H1 (cell line): ENCODE measurements around the gene KIF13A. TPM values are rescaled to one million over a fixed set of nuclear protein-coding genes. Genes with fewer than 3 reads are reported as not detected.
A peak's percentile ranks its signal among the peaks of the same experiment; 100 is the strongest.

Source experiments
- CTCF ChIA-PET: fragments of 300-600 bp; sonication (Branson Sonifier 250); formaldehyde crosslinking; loops from one replicate; lab custom pipeline; 2021; ENCODE audit not compliant: partially characterized antibody; lab: Charles Lee
- POLR2A ChIA-PET: fragments of 300-600 bp; sonication (Branson Sonifier 250); formaldehyde crosslinking; loops from one replicate; lab custom pipeline; 2021; ENCODE audit warnings: inconsistent platforms; ENCODE audit not compliant: partially characterized antibody; lab: Charles Lee
- DNase-seq, 2 experiments: peaks; one replicate each; pipeline versions ENCODE4 v3.0.0 to v3.0.0-alpha.2; 2010 to 2022; ENCODE audit warnings: low spot score in 2 of 2, low read depth in 1 of 2, mixed read lengths in 1 of 2
- FAIRE-seq: peaks from 2 replicates; lab custom pipeline; 2011; peaks lifted over from hg19 to GRCh38; lab: Jason Lieb, UNC
- H2AFZ ChIP-seq: 2 replicates; pipeline ENCODE4 v1.8.1; 2012; ENCODE audit warnings: low read length, inconsistent platforms
- H2AK5ac ChIP-seq: 2 replicates; pipeline ENCODE4 v1.6.1; 2013; ENCODE audit warnings: low read depth, low read length
- H2BK120ac ChIP-seq: replicated peaks from 2 replicates; pipeline ENCODE3; 2013; ENCODE audit warnings: low read depth, low read length, inconsistent platforms
- H2BK12ac ChIP-seq: 2 replicates; pipeline ENCODE4 v1.6.1; 2013; ENCODE audit warnings: low read depth, low read length
- H2BK15ac ChIP-seq: 2 replicates; pipeline ENCODE4 v1.6.1; 2013; ENCODE audit warnings: low read length
- H2BK20ac ChIP-seq: 2 replicates; pipeline ENCODE4 v1.6.1; 2013; ENCODE audit warnings: low read length
- H2BK5ac ChIP-seq: 2 replicates; pipeline ENCODE4 v1.6.1; 2013; ENCODE audit warnings: low read depth, low read length
- H3K14ac ChIP-seq: 2 replicates; pipeline ENCODE4 v1.6.1; 2013; ENCODE audit warnings: inconsistent platforms; ENCODE audit not compliant: insufficient read length
- H3K18ac ChIP-seq: 2 replicates; pipeline ENCODE4 v1.6.1; 2013; ENCODE audit warnings: low read length; ENCODE audit errors: extremely low read depth
- H3K23ac ChIP-seq: 2 replicates; pipeline ENCODE4 v1.6.1; 2013; ENCODE audit warnings: inconsistent platforms; ENCODE audit not compliant: insufficient read length
- H3K23me2 ChIP-seq: 2 replicates; pipeline ENCODE4 v1.6.1; 2013; ENCODE audit warnings: low read depth, low read length
- H3K27ac ChIP-seq: 2 replicates; pipeline ENCODE4 v1.6.1; 2011; ENCODE audit warnings: low read depth, low read length, inconsistent platforms
- H3K27me3 ChIP-seq, 4 experiments: replicated peaks in 1 of 4; 1 replicate in 1 of 4; 2 replicates in 3 of 4; pipeline versions ENCODE4 v1.6.1 to v1.8.1; 2011 to 2013; ENCODE audit warnings: low read length in 3 of 4, mild to moderate bottlenecking in 3 of 4, inconsistent platforms in 2 of 4, mixed read lengths in 2 of 4, moderate library complexity in 1 of 4; ENCODE audit not compliant: control insufficient read depth in 3 of 4, insufficient read depth in 3 of 4; ENCODE audit errors: extremely low read depth in 1 of 4
- H3K36me3 ChIP-seq, 4 experiments: 2 replicates each; pipeline versions ENCODE4 v1.6.1 to v1.8.1; 2011 to 2013; ENCODE audit warnings: mild to moderate bottlenecking in 4 of 4, low read length in 3 of 4, moderate library complexity in 2 of 4, control low read depth in 1 of 4, inconsistent platforms in 1 of 4; ENCODE audit not compliant: insufficient read depth in 4 of 4, control insufficient read depth in 2 of 4
- H3K4ac ChIP-seq: replicated peaks from 2 replicates; pipeline ENCODE3; 2013; ENCODE audit warnings: low read length, low read depth, mixed read lengths, inconsistent platforms; ENCODE audit not compliant: insufficient read length
- H3K4me1 ChIP-seq, 4 experiments: replicated peaks in 1 of 4; 1 replicate in 1 of 4; 2 replicates in 3 of 4; pipeline versions ENCODE4 v1.6.1 to v1.8.1; 2011 to 2013; ENCODE audit warnings: low read length in 3 of 4, inconsistent platforms in 2 of 4, mixed read lengths in 1 of 4; ENCODE audit not compliant: insufficient read depth in 4 of 4, control insufficient read depth in 3 of 4
- H3K4me2 ChIP-seq, 2 experiments: 2 replicates each; pipeline versions ENCODE4 v1.6.1 to v1.8.1; 2011 to 2013; ENCODE audit warnings: low read depth in 2 of 2, low read length in 2 of 2, control low read depth in 1 of 2, inconsistent platforms in 1 of 2, mild to moderate bottlenecking in 1 of 2; ENCODE audit not compliant: insufficient read depth in 1 of 2
- H3K4me3 ChIP-seq, 4 experiments: fragments of 200-600, 300-600 bp in 1 of 4; sonication (generic), shearing (Covaris generic), sonication (Bioruptor Twin) in 1 of 4; 2 replicates each; pipeline versions ENCODE4 v1.5.1 to v1.8.1; 2011 to 2016; ENCODE audit warnings: low read length in 4 of 4, low read depth in 3 of 4, control low read depth in 2 of 4, inconsistent platforms in 2 of 4, mild to moderate bottlenecking in 2 of 4, mixed read lengths in 1 of 4, moderate library complexity in 1 of 4; ENCODE audit not compliant: insufficient read depth in 2 of 4; ENCODE audit errors: extremely low read depth in 1 of 4
- H3K56ac ChIP-seq: replicated peaks from 2 replicates; pipeline ENCODE3; 2013; ENCODE audit warnings: low read depth, mild to moderate bottlenecking, mixed read lengths, low read length, inconsistent platforms; ENCODE audit not compliant: insufficient read length
- H3K79me1 ChIP-seq: 2 replicates; pipeline ENCODE4 v1.6.1; 2013; ENCODE audit warnings: low read depth, low read length, control low read depth
- H3K79me2 ChIP-seq, 2 experiments: 2 replicates each; pipeline versions ENCODE4 v1.6.1 to v1.8.1; 2012 to 2013; ENCODE audit warnings: low read length in 2 of 2, mild to moderate bottlenecking in 2 of 2, inconsistent platforms in 1 of 2; ENCODE audit not compliant: insufficient read depth in 2 of 2, control insufficient read depth in 1 of 2
- H3K9ac ChIP-seq, 4 experiments: replicated peaks in 1 of 4; 1 replicate in 1 of 4; 2 replicates in 3 of 4; pipeline versions ENCODE4 v1.6.1 to v1.8.1; 2011 to 2013; ENCODE audit warnings: low read depth in 3 of 4, low read length in 3 of 4, control low read depth in 2 of 4, mild to moderate bottlenecking in 2 of 4, moderate library complexity in 2 of 4, inconsistent platforms in 1 of 4; ENCODE audit errors: extremely low read depth in 1 of 4
- H3K9me3 ChIP-seq, 2 experiments: 2 replicates each; pipeline versions ENCODE4 v1.6.1 to v1.8.1; 2012 to 2013; ENCODE audit warnings: mild to moderate bottlenecking in 2 of 2, moderate library complexity in 2 of 2, control low read depth in 1 of 2, inconsistent platforms in 1 of 2, low read depth in 1 of 2, low read length in 1 of 2, mixed read lengths in 1 of 2; ENCODE audit not compliant: insufficient read depth in 2 of 2
- H4K20me1 ChIP-seq, 2 experiments: replicated peaks in 1 of 2; 2 replicates each; pipeline versions ENCODE3 to v1.8.1; 2011 to 2013; ENCODE audit warnings: inconsistent platforms in 2 of 2, low read length in 2 of 2, mild to moderate bottlenecking in 1 of 2; ENCODE audit not compliant: insufficient read depth in 2 of 2, control insufficient read depth in 1 of 2
- H4K5ac ChIP-seq: 2 replicates; pipeline ENCODE4 v1.6.1; 2013; ENCODE audit warnings: low read length, low read depth, mixed read lengths, inconsistent platforms; ENCODE audit not compliant: insufficient read length
- H4K8ac ChIP-seq: 2 replicates; pipeline ENCODE4 v1.8.0; 2013; ENCODE audit warnings: mild to moderate bottlenecking, moderate library complexity, low read length, inconsistent platforms; ENCODE audit not compliant: insufficient read depth; ENCODE audit errors: extremely low read depth
- H4K91ac ChIP-seq: replicated peaks from 2 replicates; pipeline ENCODE3; 2013; ENCODE audit warnings: low read length, mixed read lengths, inconsistent platforms; ENCODE audit not compliant: insufficient read length
- EGR1 ChIP-seq: IDR thresholded peaks from 2 replicates; pipeline ENCODE4 v1.6.1; 2011; ENCODE audit warnings: low read depth, low read length, borderline replicate concordance
- KDM5A ChIP-seq: fragments of 200-600 bp; IDR thresholded peaks from 2 replicates; pipeline ENCODE4 v1.7.1; 2012; ENCODE audit warnings: mild to moderate bottlenecking, low read length, inconsistent platforms, mixed read lengths
- SP4 ChIP-seq: IDR thresholded peaks from 2 replicates; pipeline ENCODE4 v1.6.1; 2012; ENCODE audit warnings: low read length, inconsistent platforms
- TEAD4 ChIP-seq: IDR thresholded peaks from 2 replicates; pipeline ENCODE4 v1.6.1; 2012; ENCODE audit warnings: low read depth, low read length, inconsistent platforms, mixed read lengths
- YY1 ChIP-seq: IDR thresholded peaks from 2 replicates; pipeline ENCODE4 v1.6.1; 2011; ENCODE audit warnings: low read depth, mild to moderate bottlenecking, low read length
- whole genome bisulfite sequencing, 2 experiments: shearing (Covaris generic) in 1 of 2; methylation state at CpG; one replicate each; pipeline versions ENCODE4 v1.1.6 to v1.1.7; 2013 to 2015; ENCODE audit warnings: low lambda C conversion rate in 2 of 2, mixed read lengths in 2 of 2, inconsistent platforms in 1 of 2, low coverage in 1 of 2, missing lambda C conversion rate in 1 of 2; ENCODE audit not compliant: insufficient replicate concordance in 2 of 2, insufficient coverage in 1 of 2, insufficient read length in 1 of 2; ENCODE audit errors: extremely low coverage in 1 of 2, missing lambda C conversion rate in 1 of 2; 5-methylcytosine and 5-hydroxymethylcytosine counted together
- polyA plus RNA-seq, 7 experiments: library from polyadenylated mRNA; depleted of rRNA in 3 of 7; stranded (reverse) in 5 of 7; unstranded in 2 of 7; fragments of >200 nt in 5 of 7; fragments of 200-250 nt in 2 of 7; gene quantifications; 1 replicate in 5 of 7; 2 replicates in 1 of 7; 4 replicates in 1 of 7; pipeline versions ENCODE4 v1.2.1 to v1.2.3, GENCODE V29; 2011 to 2013; ENCODE audit warnings: missing spikeins in 2 of 7, mixed read lengths in 2 of 7
- total RNA-seq: library from RNA; stranded (reverse); fragmentation: NEBNext Ultra II Directional; extraction: Animal tissue kit (Norgen Biotek cat#: 25700); gene quantifications from 2 replicates; pipeline ENCODE4 v1.2.1, GENCODE V29; 2021

Gene KIF13A
- total and polyA plus RNA-seq, 2 of the 8 experiments (the other 6 are each of a cell fraction or from before 2014, with no cell fraction given) = 14.7 to 40.8 TPM

DNA sequence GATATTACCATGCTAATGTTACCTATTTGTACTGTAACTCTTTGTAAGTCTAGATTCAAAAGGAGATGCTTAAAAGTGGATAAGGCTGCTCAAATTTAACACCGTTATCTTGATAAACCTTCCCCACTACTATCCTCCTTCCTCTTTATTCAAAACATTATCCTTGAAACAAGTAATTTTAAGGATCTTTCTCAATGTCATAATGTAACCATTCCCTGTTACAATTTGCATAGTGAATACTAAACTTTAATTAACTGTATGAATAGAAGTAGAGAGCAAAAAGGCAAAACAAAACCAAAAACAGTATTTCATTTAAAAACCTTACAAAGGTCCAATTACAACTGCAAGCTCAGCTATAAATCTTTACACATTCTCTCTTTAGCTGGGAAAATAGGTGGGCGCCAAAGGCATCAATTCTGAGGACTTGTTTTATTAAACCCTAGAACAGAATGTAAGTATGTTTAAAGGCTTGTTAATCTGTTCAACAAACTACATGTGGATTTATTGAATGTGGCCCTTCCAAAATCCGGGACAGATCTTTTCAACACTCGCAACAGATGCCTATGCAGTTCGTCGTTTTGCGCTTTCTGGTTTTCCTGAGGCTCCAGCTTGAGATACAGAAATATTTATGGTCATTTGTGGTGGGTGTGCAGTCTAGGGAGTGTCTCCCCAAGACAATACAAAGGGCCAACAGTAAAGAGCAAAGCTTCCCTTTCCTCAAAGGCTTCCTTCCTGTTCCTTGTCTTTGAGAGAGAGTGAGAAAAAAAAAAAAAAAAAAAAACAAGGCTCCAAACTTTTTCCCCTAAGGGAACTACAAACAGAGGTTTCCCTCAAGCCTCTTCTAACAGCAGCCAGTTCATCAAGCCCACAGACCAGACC, 15.1 kb downstream of the KIF13A start:
- Histone ChIP-seq H2AFZ (no peak overlapping the region), H3K4me2 (no peak overlapping the region), H2BK120ac (no peak overlapping the region), H3K27ac (no peak overlapping the region), H3K56ac (no peak overlapping the region), H3K36me3 (peaks cover 0 to 3% (median 0%) of the 10 kb centered on the region in 4 experiments; a peak in 1 of 8 replicates), H3K9me3 (no peaks in the 10 kb centered on the region), H4K8ac (no peak overlapping the region), H2BK5ac (no peak overlapping the region), H4K20me1 (peaks cover 0 to 9% of the 10 kb centered on the region in 2 experiments), H3K4me3 (no peak overlapping the region), H3K79me2 (peaks cover 0 to 82% of the 10 kb centered on the region in 2 experiments; a peak in 3 of 4 replicates), H3K79me1 (peaks cover 10% of the 10 kb centered on the region), H3K23ac (no peak overlapping the region), H2BK12ac (no peak overlapping the region), H3K14ac (no peak overlapping the region), H3K4me1 (peaks cover 0 to 7% (median 3%) of the 10 kb centered on the region in 4 experiments; a peak in 4 of 7 replicates), H2BK20ac (no peak overlapping the region), H3K18ac (peak overlapping the region; percentile 24; the same call in 1 of the 2 replicates), H4K5ac (no peak overlapping the region), H4K91ac (no peak overlapping the region), H3K27me3 (peaks cover 0 to 1% (median 0%) of the 10 kb centered on the region in 4 experiments; a peak in 1 of 7 replicates), H2BK15ac (no peak overlapping the region), H3K23me2 (no peaks in the 10 kb centered on the region), H2AK5ac (no peak overlapping the region), H3K4ac (no peak overlapping the region), H3K9ac (no peak overlapping the region; a peak in 1 of 7 replicates)
- no peak for DNase-seq
- ChIA-PET POLR2A (interaction anchor here (1.7 to 2.1 kb wide), 2 partner anchors 10 to 51 kb away, joined by 4 read pairs; no protein-coding TSS in a partner anchor), CTCF (interaction anchor here (0.8 to 1.8 kb wide), 3 partner anchors 8 to 153 kb away, joined by 3 to 7 read pairs (median 5); partner anchors contain the start of gene NHLRC1)
- TF ChIP-seq SP4 (no peak), EGR1 (no peak), KDM5A (no peak), YY1 (no peak), TEAD4 (no peak)
- WGBS, 2 experiments = 90 to 100% methylated on average over 1 to 7 of the region's 7 CpGs
- FAIRE-seq = no peak
